Neutrophil (primary cell): Measurements from ENCODE around the gene LZTR1.

ENCODE experiments used
- H3K27ac ChIP-seq: fragments of 200-600 bp; sonication (generic); 2 replicates; pipeline ENCODE4 v1.5.1; 2016; ENCODE audit warnings: mild to moderate bottlenecking, moderate library complexity
- H3K27me3 ChIP-seq: fragments of 200-600 bp; sonication (generic); 2 replicates; pipeline ENCODE4 v1.6.0; 2016; ENCODE audit warnings: mild to moderate bottlenecking
- H3K36me3 ChIP-seq: fragments of 200-600 bp; sonication (generic); 2 replicates; pipeline ENCODE4 v1.5.1; 2017
- H3K4me1 ChIP-seq, 2 experiments: fragments of 200-600 bp in 1 of 2; sonication (generic) in 1 of 2; 1 replicate in 1 of 2; 2 replicates in 1 of 2; pipeline versions ENCODE4 v1.5.1 to v1.6.1; 2013 to 2016; ENCODE audit warnings: low read depth in 1 of 2, low read length in 1 of 2, mild to moderate bottlenecking in 1 of 2, moderate library complexity in 1 of 2; ENCODE audit not compliant: control insufficient read depth in 1 of 2, insufficient read depth in 1 of 2
- H3K4me3 ChIP-seq, 2 experiments: fragments of 200-600 bp in 1 of 2; sonication (generic) in 1 of 2; 1 replicate in 1 of 2; 2 replicates in 1 of 2; pipeline ENCODE4 v1.5.1; 2013 to 2016; ENCODE audit warnings: low read depth in 1 of 2, low read length in 1 of 2, mild to moderate bottlenecking in 1 of 2, moderate library complexity in 1 of 2
- H3K9me3 ChIP-seq: fragments of 200-600 bp; sonication (generic); 2 replicates; pipeline ENCODE4 v1.5.1; 2016
- CTCF ChIP-seq: fragments of 200-600 bp; sonication (generic); IDR thresholded peaks from 2 replicates; pipeline ENCODE4 v1.5.1; 2016; ENCODE audit warnings: antibody characterized with exemption

LZTR1 gene

GRCh38 chr22:20974336-20974955, 7.7 kb upstream of the LZTR1 start:
- Histone ChIP-seq H3K36me3 (no peaks in the 10 kb centered on the region), H3K4me1 (peaks cover 1 to 4% of the 10 kb centered on the region in 2 experiments), H3K27me3 (peaks cover 4% of the 10 kb centered on the region), H3K9me3 (no peaks in the 10 kb centered on the region), H3K4me3 (no peak overlapping the region), H3K27ac (no peak overlapping the region)
- no peak for TF ChIP-seq CTCF

- H3K27ac ChIP-seq = no peak overlapping the region
- no peak overlapping the region for H3K4me3 ChIP-seq
- no peaks in the 10 kb centered on the region for H3K36me3 ChIP-seq
- H3K4me1 ChIP-seq = peaks cover 9 to 10% of the 10 kb centered on the region in 2 experiments
- H3K27me3 ChIP-seq = peaks cover 9% of the 10 kb centered on the region
- TF ChIP-seq CTCF = no peak
- no peaks in the 10 kb centered on the region for H3K9me3 ChIP-seq
These were observed 6.4 kb upstream of the LZTR1 start for GRCh38 chr22:20975541-20976290.

- Histone ChIP-seq H3K4me1 (peaks cover 13 to 15% of the 10 kb centered on the region in 2 experiments), H3K27me3 (peaks cover 9% of the 10 kb centered on the region), H3K4me3 (no peak overlapping the region), H3K9me3 (no peaks in the 10 kb centered on the region), H3K36me3 (no peaks in the 10 kb centered on the region), H3K27ac (no peak overlapping the region)
- no peak for TF ChIP-seq CTCF
These were observed 5.7 kb upstream of the LZTR1 start for GRCh38 chr22:20976291-20976877.

GRCh38 chr22:20977019-20977418, 5.1 kb upstream of the LZTR1 start:
- TF ChIP-seq CTCF = no peak
- Histone ChIP-seq H3K9me3 (no peaks in the 10 kb centered on the region), H3K4me1 (peaks cover 18 to 20% of the 10 kb centered on the region in 2 experiments), H3K27ac (no peak overlapping the region), H3K36me3 (no peaks in the 10 kb centered on the region), H3K27me3 (peaks cover 9% of the 10 kb centered on the region), H3K4me3 (no peak overlapping the region)

- peaks cover 22 to 24% of the 10 kb centered on the region in 2 experiments for H3K4me1 ChIP-seq
- no peak overlapping the region for H3K4me3 ChIP-seq
- no peaks in the 10 kb centered on the region for H3K36me3 ChIP-seq
- TF ChIP-seq CTCF = no peak
- peaks cover 9% of the 10 kb centered on the region for H3K27me3 ChIP-seq
- H3K9me3 ChIP-seq = no peaks in the 10 kb centered on the region
- no peak overlapping the region for H3K27ac ChIP-seq
These were observed 4.5 kb upstream of the LZTR1 start for GRCh38 chr22:20977516-20978170.
